ENCODE data around the gene QSER1. TPM values are rescaled to one million over a fixed set of nuclear protein-coding genes. Genes with fewer than 3 reads are reported as not detected.
"Not testable (repeated sequence)": the region's sequence is repeated elsewhere in the genome, so short reads cannot be mapped to it uniquely, and the experiment has no call there.

The QSER1 gene
- total RNA-seq: 10 to 100 TPM; 19.0 to 23.3 TPM
- long read RNA-seq, donor 1, partial matches to known transcripts: 2 of 5 reads
- long read RNA-seq, donor 1, other reads (novel, unspliced or antisense): 3 of 5 reads
- long read RNA-seq, donor 2, partial matches to known transcripts: 1 of 3 reads
- long read RNA-seq, donor 2, other reads (novel, unspliced or antisense): 2 of 3 reads

DNA sequence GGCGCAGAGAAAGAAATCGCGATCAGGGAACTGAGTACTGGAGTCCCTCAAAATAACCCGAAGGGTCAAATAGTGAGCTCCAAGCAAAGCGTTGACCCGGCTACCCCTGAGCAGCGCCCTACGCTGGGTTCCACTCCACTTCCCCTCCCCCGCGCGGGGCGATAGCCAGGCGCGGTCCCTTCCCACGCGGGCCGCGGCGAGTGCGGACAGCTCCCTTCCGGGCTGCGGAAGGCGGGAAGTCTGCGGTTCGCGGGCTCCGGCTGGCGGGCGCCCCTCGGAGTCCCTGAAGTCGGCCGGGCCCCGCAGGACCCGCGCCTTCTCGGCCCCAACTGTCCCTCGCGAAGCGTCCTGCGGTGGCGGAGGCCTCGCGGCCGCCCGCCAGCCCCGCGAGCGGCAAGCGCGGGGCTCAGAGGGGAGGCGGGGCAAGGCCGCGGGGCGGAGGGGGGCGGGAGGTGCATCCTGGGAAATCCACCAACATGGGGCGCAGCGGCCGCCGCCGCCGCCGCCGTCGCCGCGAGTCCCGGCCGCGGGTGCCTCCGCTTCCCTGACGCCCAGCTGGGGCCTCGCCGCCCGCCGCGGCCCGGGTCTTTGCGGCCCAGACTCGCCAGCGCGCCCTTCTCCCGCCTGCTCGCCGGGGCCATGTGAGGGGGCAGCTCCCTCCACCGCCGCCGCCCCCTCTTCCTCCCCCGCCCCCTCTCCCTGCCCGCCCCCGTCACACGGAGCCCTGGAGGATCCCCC is at the start of gene QSER1:
Gene QSER1 (plus strand): TSS at position 457 of the 738 bp plus-strand sequence. CDS start 315 bp downstream, outside the sequence.
- intact Hi-C loops (cut with DNase I): no loop called here
- DNase-seq (ENCODE audit: low spot score): peak; percentile 88

DNA sequence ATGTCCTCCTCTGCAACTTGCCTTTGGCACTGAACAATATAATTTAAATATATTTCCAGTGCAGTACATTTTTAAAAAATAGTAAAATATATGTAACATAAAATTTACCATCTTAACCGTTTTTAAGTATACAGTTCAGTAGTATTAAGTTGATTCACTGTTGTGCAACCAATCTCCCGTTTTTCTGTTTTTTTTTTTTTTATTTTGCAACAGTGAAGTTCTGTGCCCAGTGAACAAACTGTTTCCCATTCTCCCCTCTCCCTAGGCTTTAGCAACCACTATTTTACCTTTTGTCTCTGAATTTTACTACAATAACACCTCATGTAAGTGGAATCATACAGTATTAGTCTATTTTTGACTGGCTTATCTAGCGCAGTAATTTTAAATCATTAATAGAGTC is 49.1 kb upstream of the QSER1 start:
- DNase-seq (ENCODE audit: low spot score): no peak
- intact Hi-C loops (cut with DNase I): no loop called here

DNA sequence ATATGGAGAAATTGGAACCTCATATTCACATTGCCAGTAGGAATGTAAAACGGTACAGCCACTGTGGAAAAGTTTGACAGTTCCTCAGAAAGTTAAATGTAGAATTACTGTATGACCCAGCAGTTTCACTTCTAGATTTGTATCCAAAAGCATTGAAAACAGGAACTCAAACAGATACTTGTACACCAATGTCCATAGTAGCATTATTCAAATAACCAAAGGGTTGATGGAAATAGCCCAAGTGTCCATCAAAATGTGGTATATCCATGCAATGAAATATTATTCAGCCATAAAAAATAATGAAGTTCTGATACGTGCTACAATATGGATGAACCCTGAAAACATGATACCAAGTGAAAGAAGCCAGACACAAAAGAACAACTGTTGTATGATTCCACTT is 45.1 kb upstream of the QSER1 start:
- no peak for DNase-seq (ENCODE audit: low spot score)
- intact Hi-C loops (cut with DNase I): no loop called here

DNA sequence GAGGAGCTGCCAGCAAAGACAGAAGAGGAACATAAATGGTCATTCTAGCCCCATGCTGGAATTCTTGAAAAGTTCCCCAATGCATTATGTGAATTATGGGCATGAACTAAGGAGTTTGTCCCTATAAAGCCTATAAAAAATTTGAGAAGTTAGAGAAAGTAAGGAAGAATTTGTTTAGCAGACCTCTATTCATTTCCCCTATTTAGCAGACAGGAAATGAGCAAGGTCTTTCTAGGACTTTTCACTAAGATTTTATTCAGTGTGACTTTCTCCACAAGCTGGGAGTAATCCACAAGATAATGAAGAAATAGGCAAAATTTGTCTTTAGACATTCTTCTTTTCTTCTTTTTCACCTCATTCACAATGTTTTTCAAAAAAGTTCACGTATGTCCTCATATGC is 42.9 kb upstream of the QSER1 start:
- intact Hi-C loops (cut with DNase I): no loop called here
- DNase-seq (ENCODE audit: low spot score): no peak

DNA sequence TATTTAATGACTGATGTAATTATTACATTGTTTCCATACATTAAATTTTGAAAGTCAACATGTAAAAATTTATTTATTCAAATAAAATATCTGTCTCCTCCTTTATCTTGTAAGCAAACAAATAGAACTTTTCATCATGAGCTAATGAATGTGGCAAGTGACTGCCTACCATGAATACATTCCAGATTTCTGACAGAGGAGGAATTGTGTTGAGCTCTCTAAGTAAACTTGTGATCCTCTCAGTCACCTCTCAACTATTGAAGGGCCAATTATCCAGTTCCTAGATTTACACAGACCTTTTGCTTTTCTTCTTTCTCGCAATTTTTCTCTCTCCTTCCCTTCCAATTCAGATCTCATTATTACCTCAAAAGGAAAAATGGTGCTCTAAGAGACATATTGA is 41.4 kb upstream of the QSER1 start:
- intact Hi-C loops (cut with DNase I): no loop called here
- DNase-seq (ENCODE audit: low spot score): no peak

DNA sequence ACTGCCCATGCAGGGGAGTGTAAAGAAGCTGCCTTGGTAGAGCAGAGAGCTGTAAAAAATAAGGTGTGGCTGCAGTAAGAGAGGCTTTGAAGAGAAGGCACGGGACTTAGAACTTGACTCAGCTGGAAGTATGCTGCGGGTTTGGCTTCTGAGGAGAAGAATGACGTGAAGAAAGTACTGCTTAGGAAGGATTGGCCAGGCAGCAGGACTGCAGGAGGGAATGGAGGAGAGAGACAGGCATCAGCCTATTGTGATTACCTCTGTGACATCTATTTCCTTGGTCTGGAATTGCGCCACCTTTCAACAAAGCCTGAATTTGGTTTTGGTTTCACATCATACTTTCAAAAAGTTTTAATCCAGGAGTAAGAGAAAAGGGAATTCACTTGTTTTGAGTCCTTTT is 40.4 kb upstream of the QSER1 start:
- intact Hi-C loops (cut with DNase I): no loop called here
- DNase-seq (ENCODE audit: low spot score): no peak

DNA sequence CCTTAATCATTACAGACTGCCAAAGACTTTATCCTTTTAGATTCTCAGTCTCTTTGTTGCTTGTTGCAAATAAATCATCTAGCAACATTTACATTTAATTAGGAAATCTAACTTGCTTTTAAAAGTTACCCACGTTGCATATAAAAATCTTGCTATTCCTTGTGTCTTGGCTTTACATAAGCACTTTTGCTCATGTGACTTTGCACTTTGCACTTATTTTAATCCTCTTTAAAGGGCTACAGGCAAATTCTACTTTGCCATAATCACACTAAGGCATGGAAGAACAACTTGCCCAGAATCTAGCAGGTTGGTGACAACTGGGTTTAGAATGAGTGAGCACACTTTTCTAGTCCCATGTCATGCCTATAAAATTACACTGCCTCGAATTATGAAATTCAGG is 37.0 kb upstream of the QSER1 start:
- DNase-seq (ENCODE audit: low spot score): no peak
- intact Hi-C loops (cut with DNase I): no loop called here

DNA sequence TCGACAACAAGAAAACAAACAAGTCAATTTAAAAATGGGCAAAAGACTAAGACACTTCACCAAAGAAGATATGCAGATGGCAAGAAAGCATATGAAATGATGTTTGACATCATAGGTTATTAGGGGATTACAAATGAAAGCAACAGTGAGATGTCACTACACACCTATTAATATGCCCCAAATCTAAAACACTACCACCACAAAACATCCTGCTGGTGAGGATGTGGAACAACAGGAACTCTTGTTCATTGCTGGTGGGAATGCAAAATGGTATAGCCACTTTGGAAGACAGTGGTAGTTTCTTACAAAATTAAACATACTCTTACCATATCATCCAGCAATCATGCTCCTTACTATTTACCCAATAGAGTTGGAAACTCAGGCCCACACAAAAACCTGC is 33.9 kb upstream of the QSER1 start:
- intact Hi-C loops (cut with DNase I): no loop called here
- no peak for DNase-seq (ENCODE audit: low spot score)

DNA sequence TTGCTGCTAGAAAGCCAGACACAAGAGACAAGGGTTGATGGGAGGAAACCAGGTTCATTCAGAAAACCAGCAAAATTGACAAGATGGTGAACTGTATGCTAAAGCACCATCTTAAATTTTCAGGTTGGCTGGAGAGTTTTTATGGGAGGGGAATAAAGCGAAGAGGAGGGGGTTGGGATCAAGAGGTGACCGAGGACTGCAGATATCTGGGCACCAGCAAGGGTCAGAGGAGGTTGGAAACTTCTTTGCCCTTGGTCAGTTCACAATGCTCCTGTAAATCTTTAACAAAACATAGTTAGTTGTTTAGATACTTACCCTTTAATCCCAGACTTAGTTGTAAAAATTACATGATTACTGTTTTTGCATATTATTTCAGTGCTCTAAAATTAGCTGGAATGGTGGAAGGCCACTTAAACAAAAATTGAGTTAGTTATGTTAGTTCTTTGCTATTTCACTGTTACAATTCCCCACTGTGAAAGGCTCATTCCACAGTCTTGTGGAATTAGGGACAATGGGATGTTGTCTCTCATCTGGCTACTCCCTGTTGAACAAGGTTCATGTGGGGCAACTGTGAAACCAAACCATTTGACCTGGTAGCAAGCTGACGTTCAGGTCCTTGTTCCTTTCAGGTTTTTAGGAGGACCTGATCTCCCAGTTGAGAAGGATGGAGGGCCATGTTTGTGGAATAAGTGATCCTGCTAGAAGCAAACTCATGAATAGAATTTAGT is 30.6 kb upstream of the QSER1 start:
- DNase-seq (ENCODE audit: low spot score): no peak
- intact Hi-C loops (cut with DNase I): no loop called here

DNA sequence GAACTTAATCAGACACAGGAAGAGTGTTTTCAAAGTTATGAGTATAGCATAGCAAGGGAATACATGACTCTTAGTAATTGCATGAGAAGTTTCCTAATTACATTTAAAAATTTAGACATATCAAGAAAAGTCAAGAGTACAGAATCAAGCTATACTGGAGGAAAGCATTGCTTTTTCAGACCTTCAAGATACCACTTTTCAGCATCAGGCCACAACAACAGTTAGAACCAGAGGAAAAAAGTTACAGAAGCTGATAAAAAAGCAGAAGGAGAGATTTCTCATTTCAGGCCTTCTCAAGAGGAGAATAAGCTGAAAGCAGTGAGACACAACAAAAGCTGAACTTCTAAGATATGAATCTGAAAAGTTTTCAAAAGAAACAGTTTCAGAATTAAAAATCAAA is 28.1 kb upstream of the QSER1 start:
- intact Hi-C loops (cut with DNase I): no loop called here
- no peak for DNase-seq (ENCODE audit: low spot score)

DNA sequence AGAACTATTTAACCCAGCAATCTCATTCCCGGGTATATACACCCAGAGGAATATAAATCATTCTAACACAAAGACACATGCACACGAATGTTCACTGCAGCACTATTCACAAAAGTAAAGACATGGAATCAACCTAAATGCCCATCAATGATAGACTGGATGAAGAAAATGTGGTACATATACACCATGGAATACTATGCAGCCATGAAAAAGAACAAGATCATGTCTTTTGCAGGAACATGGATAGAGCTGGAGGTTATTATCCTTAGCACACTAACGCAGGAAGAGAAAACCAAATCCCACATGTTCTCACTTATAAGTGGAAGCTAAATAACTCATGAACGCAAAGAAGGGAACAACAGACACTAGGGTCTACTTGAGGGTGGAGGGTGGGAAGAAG is 23.9 kb upstream of the QSER1 start:
- intact Hi-C loops (cut with DNase I); DNase-seq (ENCODE audit: low spot score): not testable (repeated sequence)

DNA sequence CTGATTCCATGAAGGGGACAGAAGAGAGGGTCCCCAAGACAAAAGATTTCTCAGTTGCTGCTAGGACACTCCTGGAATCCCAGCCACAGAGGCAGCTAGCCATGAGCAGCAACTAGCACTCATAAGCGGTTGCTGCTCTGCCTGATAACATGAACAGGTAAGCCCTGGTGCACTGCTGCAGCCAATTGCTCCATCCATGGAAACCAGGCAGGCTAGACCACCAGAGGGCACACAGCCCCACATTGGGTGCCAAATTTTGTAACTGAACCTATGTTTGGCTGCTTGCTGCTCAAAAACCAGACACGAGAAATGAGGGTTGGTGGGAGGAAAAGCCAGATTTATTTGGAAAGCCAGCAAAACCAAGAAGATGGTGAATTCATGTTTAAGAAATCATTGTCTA is 21.9 kb upstream of the QSER1 start:
- intact Hi-C loops (cut with DNase I): no loop called here
- DNase-seq (ENCODE audit: low spot score): no peak

DNA sequence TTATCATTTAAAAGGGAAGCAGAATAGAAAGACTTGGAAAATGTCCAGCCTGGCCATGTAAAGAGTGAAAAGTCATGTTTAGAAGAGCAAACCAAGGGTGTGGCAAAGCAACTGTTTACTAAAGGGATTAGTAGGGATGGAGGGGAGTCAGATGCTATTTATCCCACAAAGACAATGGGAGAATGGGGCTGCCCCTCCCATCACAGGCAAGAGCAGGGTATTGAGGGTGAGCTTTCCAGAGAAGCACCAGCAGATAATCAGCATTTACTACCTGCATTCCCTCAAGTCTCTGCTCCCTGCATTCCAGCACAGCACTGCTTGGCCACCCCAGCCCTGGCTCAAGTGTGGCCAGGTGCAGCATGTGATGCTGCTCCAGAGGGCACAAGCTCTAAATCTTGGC is 18.5 kb upstream of the QSER1 start:
- no peak for DNase-seq (ENCODE audit: low spot score)
- intact Hi-C loops (cut with DNase I): no loop called here

DNA sequence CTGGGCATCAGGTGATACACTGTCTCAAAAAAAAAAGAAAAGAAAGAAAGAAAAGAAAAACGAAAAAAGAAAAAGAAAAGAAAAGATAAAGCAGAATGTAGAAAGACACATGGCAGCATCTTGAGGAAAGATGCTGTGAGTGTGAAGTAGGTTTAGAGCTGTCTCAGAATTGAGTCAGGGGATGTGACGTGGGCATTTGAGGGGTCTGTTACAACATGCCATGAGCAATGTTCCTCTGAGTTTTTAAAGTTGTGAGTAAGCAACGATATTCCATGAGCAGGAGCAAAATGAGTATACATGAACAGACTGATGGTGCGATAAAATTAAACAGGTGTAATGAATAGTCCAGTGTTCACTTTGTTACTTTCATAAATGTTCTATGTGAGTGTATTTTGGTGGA is 11.3 kb upstream of the QSER1 start:
- intact Hi-C loops (cut with DNase I): no loop called here
- DNase-seq (ENCODE audit: low spot score): no peak

DNA sequence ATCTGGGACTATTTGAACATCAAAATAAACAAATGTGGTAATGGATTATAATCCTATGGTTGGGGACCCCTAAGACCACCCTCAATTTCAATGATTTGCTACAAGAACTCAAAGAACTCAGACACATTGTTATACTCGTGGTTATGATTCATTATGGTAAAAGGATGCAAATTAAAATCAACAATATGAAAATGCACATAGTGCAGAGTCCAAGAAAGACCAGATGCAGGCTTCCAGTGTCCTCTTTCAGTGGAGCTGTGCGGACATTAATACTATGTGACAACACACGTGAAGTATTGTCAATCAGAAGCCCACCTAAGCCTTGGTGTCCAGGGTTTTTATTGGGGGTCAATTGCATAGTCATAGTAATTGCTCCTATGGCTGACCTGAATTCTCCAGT is 9.2 kb upstream of the QSER1 start:
- intact Hi-C loops (cut with DNase I): no loop called here

DNA sequence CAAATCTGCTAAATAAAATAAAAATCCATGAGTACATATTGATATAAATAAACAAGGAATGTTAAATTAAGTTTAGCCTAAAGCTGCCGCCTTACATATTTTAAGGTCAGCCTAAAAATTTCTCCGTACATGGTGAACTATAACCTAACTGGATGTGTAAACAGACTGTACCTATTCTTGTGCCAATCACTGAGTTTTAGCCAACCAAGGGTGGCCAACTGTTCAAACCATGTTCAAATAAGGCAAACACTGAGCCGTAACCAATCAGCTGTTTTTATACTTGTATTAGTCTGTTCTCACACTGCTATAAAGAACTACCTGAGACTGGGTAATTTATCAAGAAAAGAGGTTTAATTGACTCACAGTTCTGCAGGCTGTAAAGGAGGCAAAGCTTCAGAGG is 8.6 kb upstream of the QSER1 start:
- DNase-seq (ENCODE audit: low spot score): no peak
- intact Hi-C loops (cut with DNase I): no loop called here

More for the DNA sequence above, 9.2 kb upstream of the QSER1 start:
- no peak for DNase-seq (ENCODE audit: low spot score)

DNA sequence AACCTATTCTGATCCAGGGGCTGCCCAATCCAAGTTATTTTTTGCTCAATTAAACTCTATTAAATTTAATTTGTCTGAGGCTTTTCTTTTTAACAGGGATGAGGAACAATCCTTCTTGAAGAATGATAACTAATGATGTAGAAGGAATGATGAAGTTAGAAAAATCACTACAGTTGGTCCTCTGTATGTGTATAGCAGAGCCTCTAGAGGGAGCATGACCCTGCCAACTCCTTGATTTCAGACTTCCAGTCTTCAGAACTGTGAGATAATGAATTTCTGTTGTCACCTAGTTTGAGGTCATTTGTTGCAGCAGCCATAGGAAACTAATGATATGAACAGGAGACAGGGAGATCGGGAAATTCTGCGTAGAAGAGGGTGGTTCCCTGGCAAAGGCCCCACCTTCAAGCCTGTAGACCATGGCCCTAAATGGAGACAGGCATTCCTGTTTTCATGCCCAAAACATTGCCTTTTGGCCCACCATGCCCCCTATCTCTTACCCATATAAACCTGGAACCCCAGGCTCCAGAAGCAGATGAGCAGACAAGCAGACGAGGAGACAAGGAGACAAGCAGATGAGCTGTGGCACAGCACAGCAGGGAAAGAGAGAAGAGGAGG is 7.7 kb upstream of the QSER1 start:
- intact Hi-C loops (cut with DNase I): no loop called here
- DNase-seq (ENCODE audit: low spot score): no peak

DNA sequence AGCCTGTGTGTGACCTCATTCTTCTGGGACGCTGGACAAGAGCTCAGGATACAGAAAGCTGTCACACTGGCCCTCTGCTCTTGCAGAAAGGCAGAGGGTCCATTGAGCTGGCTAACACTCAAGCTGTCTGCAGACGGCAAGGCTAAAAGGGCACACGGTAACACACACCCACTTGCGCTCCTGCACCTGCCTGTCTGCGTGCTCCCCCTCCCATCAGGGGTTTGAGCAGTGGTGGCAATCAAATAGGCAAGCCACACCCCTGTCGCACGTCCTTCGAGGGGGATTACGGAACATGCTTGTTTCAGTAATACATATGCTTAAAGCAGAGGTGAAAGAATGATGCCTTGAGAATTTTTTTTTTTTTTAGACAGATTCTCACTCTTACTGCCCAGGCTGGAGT is 7.1 kb upstream of the QSER1 start:
- no peak for DNase-seq (ENCODE audit: low spot score)
- intact Hi-C loops (cut with DNase I): no loop called here

DNA sequence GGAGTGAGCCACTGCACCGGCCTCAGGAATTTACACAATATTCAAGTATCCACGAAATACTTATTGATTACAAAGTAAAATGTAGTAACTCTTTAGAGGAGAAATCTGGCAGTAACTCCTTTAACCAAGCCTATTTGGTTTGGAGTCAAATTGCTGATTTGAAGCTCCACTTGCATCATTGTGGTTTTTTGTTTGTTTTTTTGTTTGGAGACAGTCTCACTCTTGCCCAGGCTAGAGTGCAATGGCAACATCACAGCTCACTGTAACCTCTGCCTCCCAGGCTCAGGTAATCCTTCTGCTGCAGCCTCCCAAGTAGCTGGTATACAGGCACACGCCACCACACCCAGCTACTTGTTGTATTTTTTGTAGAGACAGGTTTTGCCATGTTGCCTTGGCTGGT is 6.4 kb upstream of the QSER1 start:
- intact Hi-C loops (cut with DNase I): no loop called here
- DNase-seq (ENCODE audit: low spot score): no peak

DNA sequence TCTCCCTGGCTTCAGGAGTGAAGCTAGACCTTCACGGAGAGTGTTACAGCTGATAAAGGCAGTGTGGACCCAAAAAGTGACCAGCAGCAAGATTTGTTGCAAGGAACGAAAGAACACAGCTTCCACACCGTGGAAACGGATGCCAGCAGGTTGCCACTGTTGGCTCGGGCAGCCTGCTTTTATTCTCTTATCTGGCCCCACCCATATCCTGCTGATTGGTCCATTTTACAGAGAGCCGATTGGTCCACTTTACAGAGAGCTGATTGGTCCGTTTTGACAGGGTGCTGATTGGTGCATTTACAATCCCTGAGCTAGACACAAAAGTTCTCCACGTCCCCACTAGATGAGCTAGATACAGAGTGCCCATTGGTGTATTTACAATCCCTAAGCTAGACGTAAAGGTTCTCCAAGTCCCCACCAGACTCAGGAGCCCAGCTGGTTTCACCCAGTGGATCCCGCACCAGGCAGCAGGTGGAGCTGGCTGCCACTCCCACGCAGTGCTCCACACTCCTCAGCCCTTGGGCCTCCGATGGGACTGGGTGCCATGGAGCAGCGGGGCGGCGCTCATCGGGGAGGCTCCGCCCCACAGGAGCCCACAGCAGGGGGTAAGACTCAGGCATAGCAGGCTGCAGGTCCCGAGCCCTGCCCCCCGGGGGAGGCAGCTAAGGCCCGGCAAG is 4.8 kb upstream of the QSER1 start:
- intact Hi-C loops (cut with DNase I); DNase-seq (ENCODE audit: low spot score): not testable (repeated sequence)
